Peyer's patch (tissue), 4 donors: ENCODE data around the gene SMG7. TPM values are rescaled to one million over a fixed set of nuclear protein-coding genes. Genes with fewer than 3 reads are reported as not detected.
A peak's percentile ranks its signal among the peaks of the same experiment; 100 is the strongest.

Source experiments
- DNase-seq, 3 donors: peaks; one replicate each; pipeline ENCODE4 v3.0.0-alpha.2; 2017 to 2019
- H3K27ac ChIP-seq, 4 donors: fragments of 200-600 bp; sonication (generic); one replicate each; pipeline ENCODE4 v1.5.1; 2016 to 2019
- H3K27me3 ChIP-seq, 2 donors: fragments of 200-600 bp; sonication (generic); one replicate each; pipeline ENCODE4 v1.5.1; 2019
- H3K36me3 ChIP-seq, 3 donors: fragments of 200-600 bp; sonication (generic); one replicate each; pipeline ENCODE4 v1.5.1; 2016 to 2019
- H3K4me1 ChIP-seq, 4 donors: fragments of 200-600 bp; sonication (generic); one replicate each; pipeline ENCODE4 v1.5.1; 2016 to 2019
- H3K4me3 ChIP-seq, 4 donors: fragments of 200-600 bp; sonication (generic); 1 replicate in 3 of 4; 2 replicates in 1 of 4; pipeline ENCODE4 v1.5.1; 2016 to 2019; ENCODE audit warnings: mild to moderate bottlenecking in 1 of 4
- H3K9me3 ChIP-seq, 4 donors: fragments of 200-600 bp; sonication (generic); one replicate each; pipeline ENCODE4 v1.5.1; 2016 to 2019; ENCODE audit warnings: mild to moderate bottlenecking in 1 of 4
- POLR2A ChIP-seq, 2 donors: fragments of 450-650 bp; IDR thresholded peaks; one replicate each; pipeline ENCODE4 v1.5.1; 2017; ENCODE audit warnings: antibody characterized with exemption in 2 of 2, mild to moderate bottlenecking in 2 of 2, moderate library complexity in 2 of 2
- total RNA-seq, 4 donors: library from RNA; depleted of rRNA; stranded (reverse); fragments of >200 nt; gene quantifications; one replicate each; pipeline ENCODE4 v1.1.0, GENCODE V29; 2016
- TF ChIP-seq, protein P1 (sequence below), 6 experiments: fragments of 450-650 bp in 4 of 6; fragments of 200-600 bp in 2 of 6; sonication (generic) in 1 of 6; IDR thresholded peaks; one replicate each; pipeline ENCODE4 v1.5.1; 2017 to 2019; ENCODE audit warnings: antibody characterized with exemption in 6 of 6, mild to moderate bottlenecking in 3 of 6, moderate library complexity in 1 of 6

Gene SMG7
- total RNA-seq, 4 donors from 2014 or later: 46.2 to 72.7 (median 54.3) TPM

DNA sequence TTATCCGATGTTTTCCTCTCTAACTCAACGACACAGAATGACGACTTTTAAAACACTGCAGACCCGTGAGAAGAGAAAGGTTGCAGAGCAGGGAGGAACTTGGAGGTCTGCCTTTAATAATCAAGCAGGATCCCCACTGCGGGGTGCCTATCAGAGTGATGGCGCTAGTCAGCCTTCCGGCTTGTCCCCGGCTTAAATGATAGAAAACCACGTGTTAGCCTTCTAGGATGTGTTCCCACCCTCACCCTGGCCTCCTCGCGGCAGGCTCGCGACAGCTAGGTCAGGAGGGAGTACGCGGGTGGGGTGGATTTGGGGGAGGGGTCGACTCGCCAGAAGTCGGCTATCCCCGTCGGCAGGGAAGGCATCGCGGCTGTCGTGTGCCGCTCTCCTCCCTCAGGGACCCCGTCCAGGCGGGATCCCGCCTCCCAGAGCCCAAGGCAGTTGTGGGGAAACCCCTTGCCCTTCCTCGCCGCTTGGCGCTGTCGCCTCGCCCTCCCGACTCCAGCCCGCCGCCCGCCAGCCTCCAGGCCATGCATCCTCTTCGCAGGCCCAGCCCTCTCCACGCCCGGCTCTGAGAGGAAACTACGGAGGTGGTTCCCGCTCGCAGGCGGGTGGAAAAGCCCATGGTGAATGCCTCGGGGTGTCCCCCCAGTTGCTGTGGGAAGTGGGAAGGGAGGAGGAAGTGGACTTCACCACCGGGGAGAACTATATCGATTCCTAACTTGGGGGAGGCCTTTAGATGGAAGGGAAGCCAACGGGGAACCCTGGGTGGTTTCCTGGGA, 1.1 kb upstream of the SMG7 start:
- no peaks in the 10 kb centered on the region for H3K9me3 ChIP-seq
- TF ChIP-seq, protein P1, sequence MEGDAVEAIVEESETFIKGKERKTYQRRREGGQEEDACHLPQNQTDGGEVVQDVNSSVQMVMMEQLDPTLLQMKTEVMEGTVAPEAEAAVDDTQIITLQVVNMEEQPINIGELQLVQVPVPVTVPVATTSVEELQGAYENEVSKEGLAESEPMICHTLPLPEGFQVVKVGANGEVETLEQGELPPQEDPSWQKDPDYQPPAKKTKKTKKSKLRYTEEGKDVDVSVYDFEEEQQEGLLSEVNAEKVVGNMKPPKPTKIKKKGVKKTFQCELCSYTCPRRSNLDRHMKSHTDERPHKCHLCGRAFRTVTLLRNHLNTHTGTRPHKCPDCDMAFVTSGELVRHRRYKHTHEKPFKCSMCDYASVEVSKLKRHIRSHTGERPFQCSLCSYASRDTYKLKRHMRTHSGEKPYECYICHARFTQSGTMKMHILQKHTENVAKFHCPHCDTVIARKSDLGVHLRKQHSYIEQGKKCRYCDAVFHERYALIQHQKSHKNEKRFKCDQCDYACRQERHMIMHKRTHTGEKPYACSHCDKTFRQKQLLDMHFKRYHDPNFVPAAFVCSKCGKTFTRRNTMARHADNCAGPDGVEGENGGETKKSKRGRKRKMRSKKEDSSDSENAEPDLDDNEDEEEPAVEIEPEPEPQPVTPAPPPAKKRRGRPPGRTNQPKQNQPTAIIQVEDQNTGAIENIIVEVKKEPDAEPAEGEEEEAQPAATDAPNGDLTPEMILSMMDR (IDR thresholded peaks at IDR 0.05): peak in 1 of 6 experiments; percentile 9
- TF ChIP-seq POLR2A (IDR thresholded peaks at IDR 0.05): peak in 1 of 2 donors; percentile 24
- peaks cover 0 to 35% (median 5%) of the 10 kb centered on the region in 4 donors for H3K4me1 ChIP-seq
- no peaks in the 10 kb centered on the region for H3K27me3 ChIP-seq
- H3K27ac ChIP-seq: peak overlapping the region; percentile 89 to 97 (median 94)
- H3K36me3 ChIP-seq: no peaks in the 10 kb centered on the region
- peak; percentile 65 to 83 (median 80) for DNase-seq
- peak overlapping the region; percentile 87 to 96 (median 92) for H3K4me3 ChIP-seq

DNA sequence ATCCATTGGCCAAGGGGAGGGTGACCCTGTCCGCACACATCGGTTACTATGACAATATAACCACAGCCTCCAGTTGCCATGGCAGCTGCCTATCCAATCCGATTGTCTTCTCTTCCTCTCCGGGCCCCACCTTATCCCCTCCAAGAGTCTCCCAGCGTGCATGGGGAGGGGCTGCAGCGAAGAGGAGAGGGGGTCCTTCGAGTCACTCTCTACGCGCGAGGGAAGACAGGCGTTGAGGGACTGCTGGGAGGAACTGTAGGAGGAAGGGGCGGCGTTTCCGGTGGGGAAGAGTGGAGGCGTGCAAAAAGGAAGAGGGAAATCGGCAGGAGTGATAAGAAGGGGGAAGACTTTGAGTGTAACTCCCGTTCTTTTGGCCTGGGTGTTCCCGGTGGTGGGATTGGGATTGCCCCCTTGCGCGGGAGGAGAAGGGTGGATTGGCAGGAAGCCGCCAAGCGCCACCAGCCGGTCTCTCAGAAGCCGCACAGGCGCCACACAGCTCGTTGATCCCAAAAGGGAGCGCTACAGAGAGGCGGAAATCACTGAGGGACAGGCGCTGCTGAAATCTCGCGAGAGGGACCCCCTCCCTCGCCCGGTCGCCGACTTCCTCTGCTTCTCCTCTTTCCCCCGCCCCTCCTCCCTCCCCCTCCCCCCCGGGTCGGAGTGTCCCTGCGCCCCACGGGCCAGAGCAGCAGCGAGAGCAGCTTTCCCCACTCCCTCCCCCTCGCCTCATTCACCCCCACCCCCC, 384 bp upstream of the SMG7 start:
- H3K27ac ChIP-seq: peak overlapping the region; percentile 89 to 97 (median 94)
- peaks cover 0 to 36% (median 5%) of the 10 kb centered on the region in 4 donors for H3K4me1 ChIP-seq
- H3K4me3 ChIP-seq: peak overlapping the region; percentile 87 to 96 (median 92)
- H3K36me3 ChIP-seq: no peaks in the 10 kb centered on the region
- H3K27me3 ChIP-seq: no peaks in the 10 kb centered on the region
- peak; percentile 41 to 78 for TF ChIP-seq POLR2A (IDR thresholded peaks at IDR 0.05)
- TF ChIP-seq, protein P1 (IDR thresholded peaks at IDR 0.05): peak in 1 of 6 experiments; percentile 30
- H3K9me3 ChIP-seq: no peaks in the 10 kb centered on the region
- peak; percentile 96 to 99 (median 98) for DNase-seq

DNA sequence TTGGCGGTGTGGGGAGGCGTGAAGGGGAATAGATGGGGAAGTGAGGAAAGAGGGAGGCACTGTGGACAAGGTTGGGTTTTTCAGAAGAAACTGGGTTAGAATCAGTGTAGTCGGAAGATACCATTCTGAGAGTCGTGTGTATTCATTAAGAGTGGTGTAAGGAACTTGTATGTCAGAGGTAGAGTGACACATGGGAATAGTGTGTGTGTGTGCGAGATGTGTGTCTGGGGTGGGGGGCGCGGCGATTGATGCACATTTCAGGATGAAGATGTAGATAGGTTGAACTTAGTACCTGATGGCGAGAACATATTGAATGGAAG, 878 bp downstream of the SMG7 start:
- Histone ChIP-seq H3K4me1 (peaks cover 0 to 39% (median 6%) of the 10 kb centered on the region in 4 donors), H3K9me3 (no peaks in the 10 kb centered on the region), H3K27ac (peak overlapping the region in 3 of 4 donors; percentile 89 to 97 (median 96)), H3K27me3 (no peaks in the 10 kb centered on the region), H3K4me3 (peak overlapping the region; percentile 87 to 96 (median 92)), H3K36me3 (no peaks in the 10 kb centered on the region)
- DNase-seq: no peak
- TF ChIP-seq, protein P1 (IDR thresholded peaks at IDR 0.05): no peak
- no peak for TF ChIP-seq POLR2A (IDR thresholded peaks at IDR 0.05)

DNA sequence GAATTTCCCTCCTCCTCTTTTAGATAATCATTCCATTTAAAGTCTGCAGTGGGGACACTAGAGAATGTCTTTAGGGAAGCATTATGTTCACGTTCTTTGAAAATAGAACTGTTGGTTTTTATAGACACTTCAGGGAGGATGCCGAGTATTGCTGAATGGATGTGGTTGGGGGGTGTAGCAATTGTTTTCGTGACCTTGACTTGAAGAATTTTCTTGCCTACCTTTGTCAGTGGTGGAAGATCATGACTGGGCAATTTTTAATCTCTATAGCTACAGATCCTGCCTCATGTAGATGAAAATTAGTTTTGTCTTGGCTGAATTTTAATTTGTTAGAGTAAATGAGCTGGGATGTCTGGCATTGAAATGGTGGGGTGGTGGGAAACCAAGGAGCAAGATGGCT, 3.8 kb downstream of the SMG7 start:
- Histone ChIP-seq H3K4me3 (no peak overlapping the region), H3K4me1 (peaks cover 0 to 58% (median 13%) of the 10 kb centered on the region in 4 donors), H3K9me3 (no peaks in the 10 kb centered on the region), H3K27me3 (no peaks in the 10 kb centered on the region), H3K27ac (no peak overlapping the region), H3K36me3 (no peaks in the 10 kb centered on the region)
- TF ChIP-seq POLR2A (IDR thresholded peaks at IDR 0.05): no peak
- TF ChIP-seq, protein P1 (IDR thresholded peaks at IDR 0.05): no peak
- DNase-seq: no peak

DNA sequence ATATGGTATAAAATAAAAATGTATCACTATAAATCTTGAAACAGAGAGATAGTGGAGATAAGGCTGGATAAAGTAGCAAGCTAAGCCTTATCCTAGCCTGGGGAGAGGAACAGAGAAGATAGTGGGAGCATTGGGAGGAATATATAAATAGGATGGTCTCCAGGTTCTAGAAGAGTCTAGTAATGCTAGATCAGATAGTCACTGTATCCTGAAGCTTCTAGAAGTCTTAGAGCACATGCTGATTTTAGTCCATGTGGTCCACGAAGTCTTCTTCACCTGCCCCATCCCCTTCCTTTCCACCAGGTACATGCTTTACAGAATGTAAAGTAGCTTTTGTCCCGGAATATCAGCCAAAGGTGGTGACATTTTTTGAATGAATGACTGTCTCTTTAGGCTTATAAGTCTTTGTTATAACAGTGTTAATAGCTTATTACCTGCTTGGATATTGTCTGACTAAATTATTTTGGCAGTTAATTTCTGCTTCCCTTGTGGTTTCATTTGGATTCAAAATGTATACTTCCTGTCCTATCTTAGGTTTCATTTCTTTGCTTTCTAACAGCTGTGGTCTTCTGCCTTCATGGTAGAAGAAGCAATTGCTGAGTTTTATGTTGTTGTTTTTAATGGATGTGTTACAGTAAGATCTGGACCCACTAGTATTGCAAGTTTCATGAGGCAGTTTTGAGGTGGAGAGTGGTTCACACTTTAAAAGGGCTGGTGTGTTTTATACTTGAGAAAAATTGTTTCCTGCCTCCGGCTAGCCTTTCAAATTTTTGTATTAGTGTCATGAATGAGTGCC, 5.9 kb downstream of the SMG7 start:
- Histone ChIP-seq H3K9me3 (no peaks in the 10 kb centered on the region), H3K36me3 (no peaks in the 10 kb centered on the region), H3K27me3 (no peaks in the 10 kb centered on the region), H3K4me3 (no peak overlapping the region), H3K27ac (no peak overlapping the region), H3K4me1 (peaks cover 0 to 55% (median 13%) of the 10 kb centered on the region in 4 donors)
- no peak for TF ChIP-seq POLR2A (IDR thresholded peaks at IDR 0.05)
- TF ChIP-seq, protein P1 (IDR thresholded peaks at IDR 0.05): no peak
- no peak for DNase-seq
